ENCODE measurements around the gene CTAGE9.

DNA sequence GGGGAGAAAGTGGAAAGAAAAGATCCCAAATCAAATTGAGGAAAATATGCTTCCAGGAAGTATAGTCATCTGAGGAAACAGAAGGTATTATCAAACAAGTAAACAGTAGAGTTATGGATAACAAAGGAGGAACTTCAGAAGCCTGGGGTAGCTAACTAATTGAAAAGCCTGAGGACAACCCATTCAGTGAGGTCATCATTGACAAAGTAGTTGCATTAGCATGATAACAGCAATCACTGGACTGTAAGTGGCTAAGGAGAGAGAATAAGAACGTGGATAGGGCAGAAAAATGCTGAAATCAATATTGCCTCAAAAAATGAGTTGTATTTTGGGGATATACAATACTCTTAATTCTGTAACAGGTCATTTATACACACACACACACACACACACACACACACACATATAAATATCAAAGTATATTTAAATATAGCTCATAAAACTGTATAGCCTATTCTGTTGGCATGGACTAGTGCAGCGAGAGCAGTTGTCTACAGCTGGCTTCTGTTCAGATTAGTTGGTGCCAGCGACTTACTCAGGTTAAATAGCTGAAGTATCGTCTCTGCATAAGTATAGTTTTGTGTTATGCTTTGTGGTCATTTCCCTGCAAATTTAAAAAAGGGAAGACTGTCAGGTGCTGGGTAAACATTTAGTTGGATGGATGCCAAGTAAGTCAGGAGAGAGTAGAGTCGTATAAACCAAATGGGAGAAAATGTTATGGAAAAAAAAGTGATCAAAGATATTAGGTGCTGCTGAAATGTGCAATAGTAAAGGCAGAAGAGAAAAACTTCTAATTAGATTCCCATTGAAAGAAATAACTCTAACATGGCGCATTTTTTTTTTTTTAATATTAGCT is 33.8 kb upstream of the CTAGE9 start:
- no peak for TF ChIP-seq POLR2A (IDR thresholded peaks at IDR 0.05)
- no peak for TF ChIP-seq CTCF (IDR thresholded peaks at IDR 0.05)

Measured in testis (tissue), 2 donors.